Muscle layer of colon (tissue), 2 donors: ENCODE measurements around the gene POLR1D.

Experiments used
- H3K27ac ChIP-seq: one replicate; pipeline ENCODE4 v1.7.0; 2013; ENCODE audit warnings: low read depth, mild to moderate bottlenecking, low read length, moderate library complexity
- H3K27me3 ChIP-seq, 2 donors: one replicate each; pipeline ENCODE4 v1.7.0; 2013; ENCODE audit warnings: low read length in 2 of 2, mild to moderate bottlenecking in 2 of 2; ENCODE audit not compliant: insufficient read depth in 2 of 2, control insufficient read depth in 1 of 2
- H3K36me3 ChIP-seq: one replicate; pipeline ENCODE4 v1.7.0; 2013; ENCODE audit warnings: mild to moderate bottlenecking, low read length; ENCODE audit not compliant: insufficient read depth
- H3K4me1 ChIP-seq: one replicate; pipeline ENCODE4 v1.7.0; 2013; ENCODE audit warnings: mild to moderate bottlenecking, low read length; ENCODE audit not compliant: insufficient read depth
- H3K4me3 ChIP-seq, 2 donors: one replicate each; pipeline ENCODE4 v1.7.0; 2013; ENCODE audit warnings: low read length in 2 of 2, low read depth in 1 of 2, mild to moderate bottlenecking in 1 of 2, moderate library complexity in 1 of 2
- H3K9ac ChIP-seq: one replicate; pipeline ENCODE4 v1.7.0; 2013; ENCODE audit warnings: low read length
- H3K9me3 ChIP-seq: one replicate; pipeline ENCODE4 v1.7.0; 2013; ENCODE audit warnings: mild to moderate bottlenecking, low read length
- donor health status: abdominal sarcoma.
- donor health status: Adenocarcinoma of cecum.

POLR1D gene, protein sequence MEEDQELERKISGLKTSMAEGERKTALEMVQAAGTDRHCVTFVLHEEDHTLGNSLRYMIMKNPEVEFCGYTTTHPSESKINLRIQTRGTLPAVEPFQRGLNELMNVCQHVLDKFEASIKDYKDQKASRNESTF

DNA sequence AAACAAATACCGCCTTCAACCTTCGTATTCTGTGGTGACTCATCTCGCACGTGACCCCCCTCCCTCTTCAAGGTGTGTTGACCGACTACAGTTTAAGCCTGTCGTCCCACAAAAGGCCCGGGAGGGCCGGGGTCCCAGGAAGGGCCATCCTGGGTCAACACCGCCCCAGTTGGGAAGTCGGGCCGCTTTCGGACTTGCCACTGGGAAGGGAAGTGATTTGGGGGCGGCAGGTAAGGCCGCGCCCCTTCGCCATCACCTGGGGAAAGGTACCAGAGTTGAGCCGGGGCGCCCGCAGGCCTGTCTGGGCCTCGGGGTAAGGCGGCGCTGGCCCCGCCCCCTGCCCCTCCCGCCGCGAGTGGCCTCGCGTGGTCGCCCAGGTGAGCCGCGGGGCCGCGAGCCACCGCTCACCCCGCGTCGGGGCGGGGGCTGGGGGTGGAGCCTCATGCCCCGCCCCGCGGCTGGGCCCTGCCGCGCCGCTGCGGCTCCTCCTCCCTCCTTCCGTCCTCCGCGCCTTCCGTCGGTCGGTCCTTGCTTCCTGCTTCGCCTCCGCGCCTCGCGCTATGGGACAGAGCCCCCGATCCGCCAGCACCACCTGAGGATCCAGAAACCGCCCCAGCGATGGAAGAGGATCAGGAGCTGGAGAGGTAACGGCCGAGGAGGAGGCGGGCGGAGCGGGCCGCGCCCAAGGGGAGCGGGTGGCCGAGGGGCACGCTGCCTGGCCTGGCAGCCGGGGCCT, at the start of gene POLR1D:
Gene POLR1D (plus strand): TSS at position 527 of the 736 bp plus-strand sequence. CDS start 92 bp downstream, at position 619.
- Histone ChIP-seq H3K9ac (peak within 1 kb of the TSS; percentile 91), H3K27ac (peak within 1 kb of the TSS; percentile 95), H3K9me3 (no peaks in the 10 kb centered on the region), H3K4me1 (peaks cover 34% of the 10 kb centered on the region), H3K4me3 (peak within 1 kb of the TSS; percentile 78 to 83), H3K27me3 (no peaks in the 10 kb centered on the region), H3K36me3 (peaks cover 12% of the 10 kb centered on the region)

DNA sequence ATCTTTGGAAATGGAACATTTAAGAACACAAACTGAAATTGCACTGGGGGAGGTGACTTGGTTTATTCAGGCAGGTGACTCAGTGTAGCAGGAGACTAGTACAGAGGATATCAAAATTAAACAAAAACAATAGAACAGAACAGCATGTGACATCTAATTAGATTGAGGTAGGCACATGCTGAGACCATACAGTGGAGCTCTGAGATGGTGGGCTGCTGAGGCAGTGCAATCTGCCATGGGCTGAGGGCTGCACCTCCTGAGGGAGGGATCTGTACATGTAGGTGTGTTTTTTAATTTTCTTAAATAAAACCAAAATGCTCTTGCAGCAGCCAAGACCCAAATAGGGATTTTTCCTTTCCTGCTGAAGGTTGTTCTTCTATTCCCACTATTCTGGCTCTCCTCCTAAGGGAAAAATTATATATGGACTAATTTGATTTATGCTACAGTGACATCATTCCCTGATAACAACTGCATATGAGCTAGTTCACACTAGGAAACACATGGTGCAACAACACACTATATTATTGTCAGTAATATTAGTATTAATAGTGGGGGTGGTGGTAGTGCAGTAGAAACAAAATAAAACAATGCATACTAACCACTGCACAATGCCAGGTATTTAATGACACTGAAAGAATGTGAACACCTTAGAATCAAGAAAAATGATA, 49.3 kb upstream of the POLR1D start:
- H3K9ac ChIP-seq = no peak overlapping the region
- no peaks in the 10 kb centered on the region for H3K9me3 ChIP-seq
- H3K27me3 ChIP-seq = no peaks in the 10 kb centered on the region
- no peaks in the 10 kb centered on the region for H3K4me1 ChIP-seq
- no peak overlapping the region for H3K27ac ChIP-seq
- peaks cover 21% of the 10 kb centered on the region for H3K36me3 ChIP-seq
- no peak overlapping the region for H3K4me3 ChIP-seq

DNA sequence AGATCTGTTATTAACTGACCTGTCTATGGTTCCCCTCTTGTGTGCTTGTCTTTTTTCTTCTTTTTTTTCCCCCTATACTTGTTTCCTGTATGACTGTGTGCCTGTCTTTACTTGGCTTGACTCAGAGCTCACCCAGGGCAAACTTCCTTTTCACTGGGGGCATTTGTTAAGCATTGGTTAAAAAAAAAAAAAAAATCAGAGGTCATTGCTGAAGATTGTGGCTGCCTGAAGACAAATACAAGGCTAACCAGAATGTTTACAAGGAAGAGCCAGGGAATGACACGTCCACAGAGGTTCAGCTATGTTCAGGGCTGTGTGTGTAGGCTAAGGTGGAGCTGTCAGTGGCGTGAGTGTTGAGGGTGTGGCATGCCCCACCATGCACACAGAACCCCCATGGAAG, 48.4 kb upstream of the POLR1D start:
- Histone ChIP-seq H3K27me3 (no peaks in the 10 kb centered on the region), H3K27ac (no peak overlapping the region), H3K9ac (no peak overlapping the region), H3K4me1 (no peaks in the 10 kb centered on the region), H3K9me3 (no peaks in the 10 kb centered on the region), H3K36me3 (peaks cover 12% of the 10 kb centered on the region), H3K4me3 (no peak overlapping the region)

DNA sequence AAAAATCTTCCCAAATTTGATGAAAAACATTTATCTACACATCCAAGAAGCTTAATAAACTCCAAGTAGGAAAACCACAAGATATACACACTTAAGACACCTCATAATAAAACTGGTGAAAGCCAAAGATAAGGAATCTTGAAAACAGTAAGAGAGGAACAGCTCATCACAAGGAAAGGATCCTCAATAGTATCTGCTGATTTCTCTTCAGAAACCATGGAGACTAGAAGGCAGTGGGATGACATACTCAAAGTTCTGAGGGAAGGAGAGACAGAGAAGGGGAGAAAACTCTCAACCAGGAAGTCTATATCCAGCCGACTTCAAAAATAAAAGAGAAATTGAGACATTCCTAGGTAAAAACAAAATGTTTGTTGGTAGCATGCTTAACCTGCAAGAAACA, 47.0 kb upstream of the POLR1D start:
- Histone ChIP-seq H3K9ac (no peak overlapping the region), H3K27me3 (no peaks in the 10 kb centered on the region)

DNA sequence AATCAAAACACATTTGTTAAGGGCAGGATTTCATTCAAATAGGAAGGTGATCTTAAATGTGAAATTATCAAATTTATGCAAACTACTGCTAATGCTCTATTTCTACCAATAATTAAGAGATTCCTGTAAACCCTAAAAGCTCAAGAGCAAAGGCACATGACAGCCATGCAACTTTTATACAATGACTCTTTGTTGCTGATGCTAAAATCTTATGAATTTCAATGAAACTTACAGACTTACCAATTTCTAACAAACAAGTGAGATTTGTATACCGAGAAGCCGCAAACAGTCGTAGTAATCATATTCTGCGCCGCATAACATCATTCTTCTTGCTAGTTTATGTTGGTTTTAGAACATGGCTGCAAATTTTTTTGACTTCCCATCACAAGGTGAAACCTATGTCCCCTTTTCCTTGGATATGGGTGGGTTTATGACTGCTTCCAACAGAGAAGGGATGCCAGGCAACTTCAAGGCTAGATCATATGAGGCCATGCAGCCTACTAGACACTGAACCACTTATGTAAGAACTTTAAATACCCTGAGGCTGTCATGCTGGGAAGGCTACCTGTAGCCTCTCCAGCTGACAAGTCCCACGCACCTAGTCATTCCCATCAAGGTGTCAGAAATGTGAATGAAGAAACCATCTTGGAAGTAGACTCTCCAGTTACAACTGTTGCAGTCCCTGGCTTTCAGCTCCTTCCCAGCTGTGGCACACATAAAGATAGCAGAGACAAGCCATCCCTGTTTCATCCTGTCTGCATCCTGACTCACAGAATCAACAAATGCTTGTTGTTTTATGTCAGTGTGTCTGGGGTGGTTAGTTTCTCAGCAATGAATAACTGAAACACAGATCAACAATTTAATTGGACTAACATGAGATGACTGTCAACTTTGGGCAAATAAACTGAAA, 43.3 kb upstream of the POLR1D start:
- Histone ChIP-seq H3K4me3 (no peak overlapping the region), H3K36me3 (peaks cover 10% of the 10 kb centered on the region), H3K27ac (no peak overlapping the region), H3K9me3 (no peaks in the 10 kb centered on the region), H3K9ac (no peak overlapping the region), H3K4me1 (peaks cover 3% of the 10 kb centered on the region), H3K27me3 (no peaks in the 10 kb centered on the region)

More for the DNA sequence above, 47.0 kb upstream of the POLR1D start:
- peaks cover under 1% of the 10 kb centered on the region for H3K36me3 ChIP-seq
- H3K4me1 ChIP-seq = no peaks in the 10 kb centered on the region
- H3K27ac ChIP-seq = no peak overlapping the region
- no peaks in the 10 kb centered on the region for H3K9me3 ChIP-seq
- H3K4me3 ChIP-seq = no peak overlapping the region

DNA sequence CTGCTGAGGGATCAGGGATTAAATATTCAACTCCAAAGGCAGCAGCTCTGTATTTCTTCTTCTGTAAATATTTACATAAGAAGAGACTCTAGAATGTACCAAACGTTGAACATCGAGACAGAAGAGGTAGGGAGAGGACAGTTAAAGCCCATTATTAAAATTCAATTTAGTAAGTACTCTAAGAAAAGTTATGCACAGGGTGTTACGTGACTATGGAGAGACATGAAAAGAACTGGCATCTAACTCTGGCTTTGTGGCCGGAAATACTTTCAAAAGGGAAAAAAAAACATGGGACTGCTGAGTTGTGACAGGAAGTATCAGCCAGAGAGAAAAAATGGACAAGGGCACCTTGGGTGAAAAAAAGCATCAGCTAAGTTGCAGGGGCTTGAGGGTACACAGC, 38.0 kb upstream of the POLR1D start:
- H3K9ac ChIP-seq = no peak overlapping the region
- H3K4me3 ChIP-seq = no peak overlapping the region
- H3K36me3 ChIP-seq = peaks cover 10% of the 10 kb centered on the region
- no peaks in the 10 kb centered on the region for H3K9me3 ChIP-seq
- H3K27ac ChIP-seq = no peak overlapping the region
- H3K4me1 ChIP-seq = peaks cover 9% of the 10 kb centered on the region
- H3K27me3 ChIP-seq = no peaks in the 10 kb centered on the region

DNA sequence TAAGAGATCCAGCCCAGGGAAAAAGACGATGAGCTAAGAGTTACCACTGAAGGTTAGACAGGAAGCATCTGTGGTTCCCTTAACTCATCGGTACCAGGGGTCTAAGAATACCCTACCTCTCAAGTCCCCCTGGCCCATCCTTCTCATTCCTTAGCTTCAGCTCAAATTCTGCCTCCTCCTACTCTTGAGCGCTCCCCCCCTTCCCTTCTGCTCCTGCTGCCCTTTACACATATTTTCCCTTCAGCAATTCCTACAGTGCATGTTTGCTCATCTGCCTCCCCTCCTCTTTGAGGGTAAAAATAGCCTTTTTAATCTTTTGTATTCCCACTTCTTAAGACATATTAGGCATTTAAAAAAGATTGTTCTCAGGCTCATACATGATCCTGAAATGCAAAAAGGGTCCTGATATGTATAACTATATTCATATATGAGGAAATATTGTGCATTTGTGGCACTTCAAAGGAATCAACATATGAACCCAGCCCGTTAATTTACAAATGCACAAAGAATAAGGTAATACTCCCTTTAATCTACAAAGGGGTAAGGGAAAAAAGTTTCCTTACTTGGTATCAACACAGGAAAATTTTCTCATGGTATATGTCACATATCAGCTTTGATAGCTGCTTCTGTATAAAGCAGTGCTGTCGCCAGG, 34.5 kb upstream of the POLR1D start:
- Histone ChIP-seq H3K9me3 (no peaks in the 10 kb centered on the region), H3K4me3 (no peak overlapping the region), H3K27me3 (no peaks in the 10 kb centered on the region), H3K36me3 (no peaks in the 10 kb centered on the region), H3K4me1 (peaks cover 9% of the 10 kb centered on the region), H3K9ac (no peak overlapping the region), H3K27ac (no peak overlapping the region)

DNA sequence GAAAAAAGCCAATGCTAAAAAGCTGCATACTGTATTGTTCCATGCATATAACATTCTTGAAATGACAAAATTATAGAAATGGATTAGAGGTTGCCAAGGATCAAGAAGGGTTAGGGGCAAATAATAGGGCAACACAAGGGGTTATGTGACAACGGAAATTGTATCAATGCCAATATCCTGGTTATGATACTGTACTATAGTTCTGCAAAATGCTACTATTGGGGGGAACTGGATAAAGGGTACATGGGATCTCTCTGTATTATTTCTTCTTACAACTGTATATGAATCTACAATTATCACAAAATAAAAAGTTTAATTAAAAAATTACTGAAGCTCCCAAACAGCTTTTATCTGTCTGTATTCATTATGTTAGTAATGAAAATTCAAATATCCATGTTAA, 33.3 kb upstream of the POLR1D start:
- peaks cover 6% of the 10 kb centered on the region for H3K4me1 ChIP-seq
- H3K9ac ChIP-seq = no peak overlapping the region

DNA sequence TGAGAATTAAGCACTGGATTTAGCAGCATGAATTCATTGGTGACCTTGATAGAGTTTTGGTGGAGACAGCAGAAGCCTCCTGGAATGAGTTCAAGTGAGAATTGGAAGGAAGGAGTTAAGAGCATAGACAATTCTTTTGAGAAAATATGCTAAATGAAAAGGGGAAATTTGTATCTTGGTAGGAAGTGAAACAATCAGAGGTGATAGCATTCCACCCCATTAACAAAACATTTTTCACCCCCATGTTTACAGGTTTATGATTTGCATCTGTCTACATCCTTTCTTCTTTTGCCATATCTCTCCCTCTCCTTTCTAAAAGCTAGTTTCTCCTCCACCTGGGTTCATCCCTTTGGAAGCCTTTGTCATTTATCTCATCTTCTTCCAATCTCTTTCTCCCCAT, 28.8 kb upstream of the POLR1D start:
- no peak overlapping the region for H3K27ac ChIP-seq
- no peaks in the 10 kb centered on the region for H3K4me1 ChIP-seq
- H3K4me3 ChIP-seq = no peak overlapping the region
- H3K9ac ChIP-seq = no peak overlapping the region
- no peaks in the 10 kb centered on the region for H3K27me3 ChIP-seq
- no peaks in the 10 kb centered on the region for H3K36me3 ChIP-seq
- no peaks in the 10 kb centered on the region for H3K9me3 ChIP-seq

More for the DNA sequence above, 33.3 kb upstream of the POLR1D start:
- Histone ChIP-seq H3K36me3 (no peaks in the 10 kb centered on the region), H3K4me3 (no peak overlapping the region), H3K9me3 (no peaks in the 10 kb centered on the region), H3K27me3 (no peaks in the 10 kb centered on the region), H3K27ac (no peak overlapping the region)

DNA sequence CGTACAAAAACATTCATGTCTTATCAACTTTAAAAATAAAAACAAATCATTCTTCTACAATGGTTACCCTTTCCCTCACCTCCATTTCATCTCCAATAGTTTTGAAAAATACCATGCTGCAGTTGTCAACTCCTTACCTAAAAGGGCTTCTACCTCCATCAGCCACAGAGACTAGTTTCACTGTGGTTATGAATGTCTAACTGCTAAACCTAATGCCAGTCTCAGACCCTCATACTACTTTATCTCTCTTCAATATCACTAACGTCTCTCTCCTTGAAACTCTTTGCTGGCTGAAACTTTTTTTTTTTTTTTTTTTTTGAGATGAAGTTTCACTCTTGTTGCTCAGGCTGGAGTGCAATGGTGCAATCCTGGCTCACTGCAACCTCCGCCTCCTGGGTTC, 28.4 kb upstream of the POLR1D start:
- Histone ChIP-seq H3K27me3 (no peaks in the 10 kb centered on the region), H3K4me3 (no peak overlapping the region), H3K36me3 (no peaks in the 10 kb centered on the region), H3K4me1 (no peaks in the 10 kb centered on the region), H3K9me3 (no peaks in the 10 kb centered on the region), H3K9ac (no peak overlapping the region), H3K27ac (no peak overlapping the region)
